Esophagus muscularis mucosa (tissue), 3 donors: ENCODE results near the gene FAAH.

Source experiments
- CTCF ChIP-seq, 3 experiments: fragments of 200-600 bp in 2 of 3; fragments of 450-650 bp in 1 of 3; sonication (generic) in 2 of 3; IDR thresholded peaks; one replicate each; pipeline ENCODE4 v1.5.1; 2017 to 2019; ENCODE audit warnings: antibody characterized with exemption in 3 of 3, mild to moderate bottlenecking in 2 of 3, moderate library complexity in 1 of 3
- POLR2A ChIP-seq: fragments of 450-650 bp; IDR thresholded peaks from one replicate; pipeline ENCODE4 v1.6.1; 2017; ENCODE audit warnings: antibody characterized with exemption, moderate library complexity, mild to moderate bottlenecking, low read depth
- POLR2AphosphoS5 ChIP-seq, 2 donors: sonication (generic); formaldehyde crosslinking; IDR thresholded peaks; one replicate each; pipeline ENCODE4 v1.6.1; 2017; ENCODE audit warnings: antibody characterized with exemption in 2 of 2

- TF ChIP-seq POLR2AphosphoS5 (IDR thresholded peaks at IDR 0.05) (no peak), POLR2A (no peak), CTCF (IDR thresholded peaks at IDR 0.05) (no peak)
These were observed 28.2 kb downstream of the FAAH start for GRCh38 chr1:46422261-46422871.
